SK-N-SH treated with all-trans-retinoic acid at 6 μM for 48 hours (cell line): Measurements from ENCODE around the gene TAF4B.

Experiments
- ATAC-seq: fragments of 200-7000 bp; cut with Tn5 transposase; 3 replicates; pipeline ENCODE4 v1.9.1; 2020; ENCODE audit warnings: mild to moderate bottlenecking, moderate library complexity
- ARNTL ChIP-seq: fragments of 450-650 bp; formaldehyde crosslinking; IDR thresholded peaks from 2 replicates; pipeline ENCODE4 v1.5.0; 2020; ENCODE audit warnings: low read depth, mild to moderate bottlenecking, moderate library complexity, borderline replicate concordance
- BACH2 ChIP-seq: fragments of 250-450 bp; sonication (Bioruptor Pico); IDR thresholded peaks from 2 replicates; pipeline ENCODE4 v1.9.0; 2021; ENCODE audit warnings: mild to moderate bottlenecking, borderline replicate concordance
- CSDC2 ChIP-seq: fragments of 250-450 bp; sonication (Bioruptor Pico); IDR thresholded peaks from 2 replicates; pipeline ENCODE4 v1.5.0; 2020; ENCODE audit warnings: mild to moderate bottlenecking, moderate library complexity
- CSRNP3 ChIP-seq: fragments of 250-450 bp; sonication (Bioruptor Pico); IDR thresholded peaks from 2 replicates; pipeline ENCODE4 v1.5.1; 2021; ENCODE audit warnings: mild to moderate bottlenecking, moderate library complexity
- ESRRG ChIP-seq: fragments of 250-450 bp; sonication (Bioruptor Pico); IDR thresholded peaks from 2 replicates; pipeline ENCODE4 v1.6.1; 2021; ENCODE audit warnings: mild to moderate bottlenecking
- GLIS3 ChIP-seq: fragments of 250-450 bp; sonication (Bioruptor Pico); IDR thresholded peaks from 2 replicates; pipeline ENCODE4 v1.5.0; 2020; ENCODE audit warnings: mild to moderate bottlenecking, moderate library complexity
- ISL1 ChIP-seq: fragments of 250-450 bp; sonication (Bioruptor Pico); IDR thresholded peaks from 2 replicates; pipeline ENCODE4 v2.1.2; 2022; ENCODE audit warnings: mild to moderate bottlenecking, moderate library complexity
- OSR1 ChIP-seq: fragments of 250-450 bp; sonication (Bioruptor Pico); IDR thresholded peaks from 2 replicates; pipeline ENCODE4 v1.8.0; 2022; ENCODE audit warnings: moderate library complexity, mild to moderate bottlenecking, inconsistent platforms
- PATZ1 ChIP-seq: fragments of 250-450 bp; sonication (Bioruptor Pico); IDR thresholded peaks from 2 replicates; pipeline ENCODE4 v1.8.0; 2020; ENCODE audit warnings: mild to moderate bottlenecking, moderate library complexity, borderline replicate concordance
- RARB ChIP-seq: fragments of 250-450 bp; sonication (Bioruptor Pico); IDR thresholded peaks from 2 replicates; pipeline ENCODE4 v1.8.0; 2021; ENCODE audit warnings: mild to moderate bottlenecking, moderate library complexity
- SNAI2 ChIP-seq: fragments of 250-450 bp; sonication (Bioruptor Pico); IDR thresholded peaks from 2 replicates; pipeline ENCODE4 v1.5.0; 2020; ENCODE audit warnings: mild to moderate bottlenecking, moderate library complexity
- TCF4 ChIP-seq: fragments of 250-450 bp; sonication (Bioruptor Pico); IDR thresholded peaks from 2 replicates; pipeline ENCODE4 v1.8.0; 2021; ENCODE audit warnings: mild to moderate bottlenecking, moderate library complexity, borderline replicate concordance
- TSHZ2 ChIP-seq: fragments of 250-450 bp; sonication (Bioruptor Pico); IDR thresholded peaks from 2 replicates; pipeline ENCODE4 v1.5.0; 2020; ENCODE audit warnings: mild to moderate bottlenecking, moderate library complexity
- ZC3H10 ChIP-seq: fragments of 250-450 bp; sonication (Bioruptor Pico); IDR thresholded peaks from 2 replicates; pipeline ENCODE4 v1.5.1; 2021; ENCODE audit warnings: mild to moderate bottlenecking, moderate library complexity
- ZFP3 ChIP-seq: fragments of 250-450 bp; sonication (Bioruptor Pico); IDR thresholded peaks from 2 replicates; pipeline ENCODE4 v1.5.0; 2020; ENCODE audit warnings: mild to moderate bottlenecking, moderate library complexity
- ZFP30 ChIP-seq: fragments of 450-650 bp; formaldehyde crosslinking; IDR thresholded peaks from 2 replicates; pipeline ENCODE4 v1.5.0; 2022; ENCODE audit warnings: mild to moderate bottlenecking, moderate library complexity
- ZNF565 ChIP-seq: fragments of 450-650 bp; formaldehyde crosslinking; conservative IDR thresholded peaks from 2 replicates; pipeline ENCODE4 v1.5.0; 2020; ENCODE audit warnings: low read depth, mild to moderate bottlenecking, moderate library complexity
- ZNF70 ChIP-seq: fragments of 450-650 bp; formaldehyde crosslinking; IDR thresholded peaks from 2 replicates; pipeline ENCODE4 v1.5.0; 2020; ENCODE audit warnings: mild to moderate bottlenecking, moderate library complexity
- ZNF8 ChIP-seq: fragments of 450-650 bp; formaldehyde crosslinking; IDR thresholded peaks from 2 replicates; pipeline ENCODE4 v1.5.0; 2020; ENCODE audit warnings: mild to moderate bottlenecking, moderate library complexity
- TF ChIP-seq, protein P1 (sequence below): fragments of 250-450 bp; sonication (Bioruptor Pico); IDR thresholded peaks from 2 replicates; pipeline ENCODE4 v1.8.0; 2021; ENCODE audit warnings: low read depth, mild to moderate bottlenecking, moderate library complexity, borderline replicate concordance
- TF ChIP-seq, protein P2 (sequence below): fragments of 250-450 bp; sonication (Bioruptor Pico); IDR thresholded peaks from 2 replicates; pipeline ENCODE4 v1.5.1; 2020; ENCODE audit warnings: low read depth, mild to moderate bottlenecking, moderate library complexity

TAF4B gene

DNA sequence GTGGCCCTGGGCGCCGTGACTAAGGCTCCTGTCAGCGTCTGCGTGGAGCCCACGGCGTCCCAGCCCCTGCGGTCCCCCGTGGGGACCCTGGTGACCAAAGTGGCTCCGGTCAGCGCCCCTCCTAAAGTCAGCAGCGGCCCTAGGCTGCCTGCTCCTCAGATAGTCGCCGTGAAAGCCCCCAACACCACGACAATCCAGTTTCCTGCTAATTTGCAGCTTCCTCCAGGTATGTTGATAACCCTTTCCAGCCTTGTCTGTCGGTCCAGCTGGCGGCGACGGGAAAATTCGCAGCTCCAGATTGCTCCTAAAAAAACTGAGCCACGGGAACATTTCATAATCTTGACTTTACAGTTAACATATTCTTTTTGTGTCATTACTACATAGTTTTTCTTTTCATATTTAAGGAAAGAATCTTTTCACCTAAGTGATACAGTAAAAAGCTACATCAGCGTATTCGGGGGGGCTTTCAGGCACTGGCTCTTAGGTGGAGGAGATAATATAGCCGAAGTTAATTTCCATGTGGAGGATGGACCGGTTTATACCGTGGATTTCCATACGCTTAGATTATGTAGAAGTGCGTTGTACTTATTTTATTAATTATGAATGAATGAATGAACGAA, 916 bp downstream of the TAF4B start:
- ATAC-seq: no peak; the same call in 2 of the 3 replicates
- TF ChIP-seq ARNTL (CRISPR knock-in tag) (no peak), ZNF70 (CRISPR knock-in tag) (no peak), ZFP30 (CRISPR knock-in tag) (no peak), ISL1 (no peak), PATZ1 (CRISPR knock-in tag) (no peak), TSHZ2 (CRISPR knock-in tag) (no peak), ZNF565 (CRISPR knock-in tag) (no peak), ZNF8 (CRISPR knock-in tag) (no peak), RARB (CRISPR knock-in tag) (no peak), CSDC2 (CRISPR knock-in tag) (no peak), ZC3H10 (CRISPR knock-in tag) (no peak), SNAI2 (CRISPR knock-in tag) (no peak), BACH2 (CRISPR knock-in tag) (no peak), TCF4 (no peak)
- TF ChIP-seq, protein P1, sequence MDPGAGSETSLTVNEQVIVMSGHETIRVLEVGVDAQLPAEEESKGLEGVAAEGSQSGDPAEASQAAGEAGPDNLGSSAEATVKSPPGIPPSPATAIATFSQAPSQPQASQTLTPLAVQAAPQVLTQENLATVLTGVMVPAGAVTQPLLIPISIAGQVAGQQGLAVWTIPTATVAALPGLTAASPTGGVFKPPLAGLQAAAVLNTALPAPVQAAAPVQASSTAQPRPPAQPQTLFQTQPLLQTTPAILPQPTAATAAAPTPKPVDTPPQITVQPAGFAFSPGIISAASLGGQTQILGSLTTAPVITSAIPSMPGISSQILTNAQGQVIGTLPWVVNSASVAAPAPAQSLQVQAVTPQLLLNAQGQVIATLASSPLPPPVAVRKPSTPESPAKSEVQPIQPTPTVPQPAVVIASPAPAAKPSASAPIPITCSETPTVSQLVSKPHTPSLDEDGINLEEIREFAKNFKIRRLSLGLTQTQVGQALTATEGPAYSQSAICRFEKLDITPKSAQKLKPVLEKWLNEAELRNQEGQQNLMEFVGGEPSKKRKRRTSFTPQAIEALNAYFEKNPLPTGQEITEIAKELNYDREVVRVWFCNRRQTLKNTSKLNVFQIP (CRISPR knock-in tag): no peak
- TF ChIP-seq, protein P2, sequence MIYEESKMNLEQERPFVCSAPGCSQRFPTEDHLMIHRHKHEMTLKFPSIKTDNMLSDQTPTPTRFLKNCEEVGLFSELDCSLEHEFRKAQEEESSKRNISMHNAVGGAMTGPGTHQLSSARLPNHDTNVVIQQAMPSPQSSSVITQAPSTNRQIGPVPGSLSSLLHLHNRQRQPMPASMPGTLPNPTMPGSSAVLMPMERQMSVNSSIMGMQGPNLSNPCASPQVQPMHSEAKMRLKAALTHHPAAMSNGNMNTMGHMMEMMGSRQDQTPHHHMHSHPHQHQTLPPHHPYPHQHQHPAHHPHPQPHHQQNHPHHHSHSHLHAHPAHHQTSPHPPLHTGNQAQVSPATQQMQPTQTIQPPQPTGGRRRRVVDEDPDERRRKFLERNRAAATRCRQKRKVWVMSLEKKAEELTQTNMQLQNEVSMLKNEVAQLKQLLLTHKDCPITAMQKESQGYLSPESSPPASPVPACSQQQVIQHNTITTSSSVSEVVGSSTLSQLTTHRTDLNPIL (CRISPR knock-in tag): no peak
- TF ChIP-seq, all 23 proteins: peak for 0

GRCh38 chr18:26228562-26229260, 2.5 kb downstream of the TAF4B start:
- ATAC-seq: no peak
- no peak for TF ChIP-seq BACH2 (CRISPR knock-in tag)
- no peak for TF ChIP-seq PATZ1 (CRISPR knock-in tag)
- TF ChIP-seq ESRRG (CRISPR knock-in tag): no peak

GRCh38 chr18:26230497-26230896, 4.3 kb downstream of the TAF4B start:
- ATAC-seq: no peak
- no peak for TF ChIP-seq ZFP3 (CRISPR knock-in tag)
- TF ChIP-seq OSR1 (CRISPR knock-in tag): no peak
- TF ChIP-seq BACH2 (CRISPR knock-in tag): no peak
- TF ChIP-seq GLIS3 (CRISPR knock-in tag): no peak
- TF ChIP-seq CSRNP3: no peak
- TF ChIP-seq CSDC2 (CRISPR knock-in tag): no peak
- no peak for TF ChIP-seq RARB (CRISPR knock-in tag)
- no peak for TF ChIP-seq ESRRG (CRISPR knock-in tag)
- TF ChIP-seq, protein P2 (CRISPR knock-in tag): no peak
- no peak for TF ChIP-seq ZNF70 (CRISPR knock-in tag)
- TF ChIP-seq ISL1: no peak
- TF ChIP-seq ARNTL (CRISPR knock-in tag): no peak
- TF ChIP-seq, all 23 proteins: peak for 0
